ENCODE results near the gene RNF5. TPM values are rescaled to one million over a fixed set of nuclear protein-coding genes. Genes with fewer than 3 reads are reported as not detected.

RNF5 gene
- total and polyA plus RNA-seq, 9 of the 15 experiments (the other 6 are each of a cell fraction or from before 2014, with no cell fraction given), result 62.2 to 245 (median 129) TPM

- TF ChIP-seq, protein P1, sequence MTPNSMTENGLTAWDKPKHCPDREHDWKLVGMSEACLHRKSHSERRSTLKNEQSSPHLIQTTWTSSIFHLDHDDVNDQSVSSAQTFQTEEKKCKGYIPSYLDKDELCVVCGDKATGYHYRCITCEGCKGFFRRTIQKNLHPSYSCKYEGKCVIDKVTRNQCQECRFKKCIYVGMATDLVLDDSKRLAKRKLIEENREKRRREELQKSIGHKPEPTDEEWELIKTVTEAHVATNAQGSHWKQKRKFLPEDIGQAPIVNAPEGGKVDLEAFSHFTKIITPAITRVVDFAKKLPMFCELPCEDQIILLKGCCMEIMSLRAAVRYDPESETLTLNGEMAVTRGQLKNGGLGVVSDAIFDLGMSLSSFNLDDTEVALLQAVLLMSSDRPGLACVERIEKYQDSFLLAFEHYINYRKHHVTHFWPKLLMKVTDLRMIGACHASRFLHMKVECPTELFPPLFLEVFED (CRISPR knock-in tag; conservative IDR thresholded peaks at IDR 0.05), result 0 out of 2 replicates have a peak, but pooled peaks have one; percentile 28
- no peak for TF ChIP-seq TBP (optimal IDR thresholded peaks at IDR 0.05; ENCODE audit: low read depth, low read length)
- TF ChIP-seq ZNF592 (IDR thresholded peaks at IDR 0.05), result 0 out of 2 replicates have a peak, but pooled peaks have one; percentile 13
- no peak for TF ChIP-seq E2F6 (IDR thresholded peaks at IDR 0.05; ENCODE audit: borderline replicate concordance in 1 of 2, extremely low read depth in 1 of 2, insufficient read depth in 1 of 2, insufficient read length in 1 of 2, low read depth in 1 of 2, low read length in 1 of 2, poor library complexity in 1 of 2, severe bottlenecking in 1 of 2)
- no peak for TF ChIP-seq XRCC3 (IDR thresholded peaks at IDR 0.05)
- TF ChIP-seq, protein P2, sequence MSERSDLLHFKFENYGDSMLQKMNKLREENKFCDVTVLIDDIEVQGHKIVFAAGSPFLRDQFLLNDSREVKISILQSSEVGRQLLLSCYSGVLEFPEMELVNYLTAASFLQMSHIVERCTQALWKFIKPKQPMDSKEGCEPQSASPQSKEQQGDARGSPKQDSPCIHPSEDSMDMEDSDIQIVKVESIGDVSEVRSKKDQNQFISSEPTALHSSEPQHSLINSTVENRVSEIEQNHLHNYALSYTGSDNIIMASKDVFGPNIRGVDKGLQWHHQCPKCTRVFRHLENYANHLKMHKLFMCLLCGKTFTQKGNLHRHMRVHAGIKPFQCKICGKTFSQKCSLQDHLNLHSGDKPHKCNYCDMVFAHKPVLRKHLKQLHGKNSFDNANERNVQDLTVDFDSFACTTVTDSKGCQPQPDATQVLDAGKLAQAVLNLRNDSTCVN (CRISPR knock-in tag; IDR thresholded peaks at IDR 0.05), result 0 out of 2 replicates have a peak, but pooled peaks have one; percentile 38
- TF ChIP-seq POLR2G (IDR thresholded peaks at IDR 0.05; ENCODE audit: low read depth, low read length), result peak; percentile 51
- peak; percentile 23; the same call in 1 of the 2 replicates for TF ChIP-seq ZFX (CRISPR knock-in tag; IDR thresholded peaks at IDR 0.05)
- no peak for TF ChIP-seq SLC30A9 (CRISPR knock-in tag; IDR thresholded peaks at IDR 0.05)
- no peak for TF ChIP-seq ARID3A (IDR thresholded peaks at IDR 0.05; ENCODE audit: borderline replicate concordance, low read depth, low read length)
Measured at GRCh38 chr6:32191696-32192607, 13.7 kb downstream of the RNF5 start (continued).

Data from K562 (cell line).